Peyer's patch (tissue), 4 donors: ENCODE data around the gene TES. TPM values are rescaled to one million over a fixed set of nuclear protein-coding genes. Genes with fewer than 3 reads are reported as not detected.

Experiments used
- DNase-seq, 3 donors: peaks; one replicate each; pipeline ENCODE4 v3.0.0-alpha.2; 2017 to 2019
- H3K27ac ChIP-seq, 4 donors: fragments of 200-600 bp; sonication (generic); one replicate each; pipeline ENCODE4 v1.5.1; 2016 to 2019
- H3K27me3 ChIP-seq, 2 donors: fragments of 200-600 bp; sonication (generic); one replicate each; pipeline ENCODE4 v1.5.1; 2019
- H3K36me3 ChIP-seq, 3 donors: fragments of 200-600 bp; sonication (generic); one replicate each; pipeline ENCODE4 v1.5.1; 2016 to 2019
- H3K4me1 ChIP-seq, 4 donors: fragments of 200-600 bp; sonication (generic); one replicate each; pipeline ENCODE4 v1.5.1; 2016 to 2019
- H3K4me3 ChIP-seq, 4 donors: fragments of 200-600 bp; sonication (generic); 1 replicate in 3 of 4; 2 replicates in 1 of 4; pipeline ENCODE4 v1.5.1; 2016 to 2019; ENCODE audit warnings: mild to moderate bottlenecking in 1 of 4
- H3K9me3 ChIP-seq, 4 donors: fragments of 200-600 bp; sonication (generic); one replicate each; pipeline ENCODE4 v1.5.1; 2016 to 2019; ENCODE audit warnings: mild to moderate bottlenecking in 1 of 4
- CTCF ChIP-seq, 6 experiments: fragments of 450-650 bp in 4 of 6; fragments of 200-600 bp in 2 of 6; sonication (generic) in 1 of 6; IDR thresholded peaks; one replicate each; pipeline ENCODE4 v1.5.1; 2017 to 2019; ENCODE audit warnings: antibody characterized with exemption in 6 of 6, mild to moderate bottlenecking in 3 of 6, moderate library complexity in 1 of 6
- POLR2A ChIP-seq, 2 donors: fragments of 450-650 bp; IDR thresholded peaks; one replicate each; pipeline ENCODE4 v1.5.1; 2017; ENCODE audit warnings: antibody characterized with exemption in 2 of 2, mild to moderate bottlenecking in 2 of 2, moderate library complexity in 2 of 2
- total RNA-seq, 4 donors: library from RNA; depleted of rRNA; stranded (reverse); fragments of >200 nt; gene quantifications; one replicate each; pipeline ENCODE4 v1.1.0, GENCODE V29; 2016

Gene TES
- total RNA-seq, 4 donors from 2014 or later = 62.7 to 97.4 (median 69.6) TPM

- no peaks in the 10 kb centered on the region for H3K27me3 ChIP-seq
- H3K27ac ChIP-seq = no peak overlapping the region
- no peak for DNase-seq
- peaks cover 0 to 54% (median 11%) of the 10 kb centered on the region in 4 donors for H3K4me1 ChIP-seq
- TF ChIP-seq CTCF (IDR thresholded peaks at IDR 0.05) (no peak), POLR2A (IDR thresholded peaks at IDR 0.05) (no peak)
- no peak overlapping the region for H3K4me3 ChIP-seq
- no peaks in the 10 kb centered on the region for H3K36me3 ChIP-seq
- no peaks in the 10 kb centered on the region for H3K9me3 ChIP-seq
These were observed 5.2 kb downstream of the TES start for GRCh38 chr7:116215551-116215950.

GRCh38 chr7:116216956-116217571 is 6.7 kb downstream of the TES start:
- H3K27ac ChIP-seq = peak overlapping the region in 1 of 4 donors; percentile 47
- no peaks in the 10 kb centered on the region for H3K36me3 ChIP-seq
- no peaks in the 10 kb centered on the region for H3K9me3 ChIP-seq
- no peaks in the 10 kb centered on the region for H3K27me3 ChIP-seq
- no peak for DNase-seq
- TF ChIP-seq CTCF (IDR thresholded peaks at IDR 0.05) = no peak
- TF ChIP-seq POLR2A (IDR thresholded peaks at IDR 0.05) = no peak
- H3K4me3 ChIP-seq = no peak overlapping the region
- peaks cover 0 to 54% (median 10%) of the 10 kb centered on the region in 4 donors for H3K4me1 ChIP-seq

- H3K27ac ChIP-seq = peak overlapping the region in 2 of 4 donors; percentile 47 to 67
- H3K36me3 ChIP-seq = no peaks in the 10 kb centered on the region
- H3K9me3 ChIP-seq = no peaks in the 10 kb centered on the region
- DNase-seq = peak in 2 of 3 donors; percentile 54 to 77
- TF ChIP-seq CTCF (IDR thresholded peaks at IDR 0.05) = no peak
- no peak for TF ChIP-seq POLR2A (IDR thresholded peaks at IDR 0.05)
- no peaks in the 10 kb centered on the region for H3K27me3 ChIP-seq
- H3K4me3 ChIP-seq = no peak overlapping the region
- H3K4me1 ChIP-seq = peaks cover 0 to 45% (median 8%) of the 10 kb centered on the region in 4 donors
These were observed 7.8 kb downstream of the TES start for GRCh38 chr7:116218051-116218645.

GRCh38 chr7:116218747-116219146 is 8.4 kb downstream of the TES start:
- Histone ChIP-seq H3K27me3 (no peaks in the 10 kb centered on the region), H3K4me3 (no peak overlapping the region), H3K9me3 (no peaks in the 10 kb centered on the region), H3K4me1 (peaks cover 0 to 45% (median 7%) of the 10 kb centered on the region in 4 donors), H3K36me3 (no peaks in the 10 kb centered on the region), H3K27ac (peak overlapping the region in 1 of 4 donors; percentile 20)
- DNase-seq = no peak
- no peak for TF ChIP-seq POLR2A (IDR thresholded peaks at IDR 0.05)
- TF ChIP-seq CTCF (IDR thresholded peaks at IDR 0.05) = no peak

GRCh38 chr7:116219288-116219687 is 8.9 kb downstream of the TES start:
- no peak overlapping the region for H3K4me3 ChIP-seq
- H3K27ac ChIP-seq = peak overlapping the region in 2 of 4 donors; percentile 3 to 20
- TF ChIP-seq CTCF (IDR thresholded peaks at IDR 0.05) (no peak), POLR2A (IDR thresholded peaks at IDR 0.05) (no peak)
- H3K27me3 ChIP-seq = no peaks in the 10 kb centered on the region
- no peak for DNase-seq
- no peaks in the 10 kb centered on the region for H3K36me3 ChIP-seq
- H3K4me1 ChIP-seq = peaks cover 0 to 44% (median 4%) of the 10 kb centered on the region in 4 donors
- H3K9me3 ChIP-seq = no peaks in the 10 kb centered on the region
